ENCODE data around the gene SLC22A23.

DNA sequence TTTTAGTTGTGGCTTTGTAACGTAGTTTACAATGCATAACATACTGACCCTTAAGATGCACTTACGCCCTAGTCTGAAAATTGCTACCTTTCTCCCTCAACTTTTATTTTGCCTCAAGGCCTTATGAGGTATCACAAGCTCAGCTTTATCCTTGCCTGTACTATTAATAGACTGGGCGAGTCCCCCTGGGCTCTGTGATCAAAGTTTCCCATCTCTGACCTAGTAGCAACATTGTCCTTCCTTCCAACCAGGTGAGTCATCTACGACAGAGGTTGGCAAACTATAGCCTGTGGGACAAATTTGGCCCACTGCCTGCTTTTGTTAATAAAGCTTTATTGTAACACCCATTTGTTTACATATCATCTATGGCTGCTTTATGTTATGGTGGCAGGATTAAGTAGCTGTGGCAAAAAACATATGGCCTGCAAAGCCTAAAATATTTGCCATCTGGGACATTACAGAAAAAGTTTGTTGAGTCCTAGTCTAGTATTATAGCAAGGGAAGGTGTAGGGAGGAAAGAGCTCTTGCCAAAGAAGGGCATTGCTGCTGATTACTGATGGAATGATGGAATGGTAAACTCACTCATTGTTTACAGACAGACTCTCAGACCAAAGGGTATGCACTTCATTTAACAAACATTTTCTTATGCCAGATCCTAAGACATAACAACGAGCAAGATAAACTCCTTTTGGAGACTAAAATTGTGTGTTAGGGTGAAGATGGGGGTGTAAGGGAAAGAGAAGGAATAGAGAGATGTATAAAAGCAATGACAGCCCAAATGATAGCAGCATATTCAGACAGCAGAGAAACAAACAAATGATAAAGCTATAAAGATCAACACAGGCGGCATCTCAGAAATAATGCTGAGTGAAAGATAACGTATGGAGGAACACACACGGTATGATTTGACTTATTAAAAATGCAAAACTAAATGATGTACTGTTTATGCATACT is 74.2 kb downstream of the SLC22A23 start:
- no peak for TF ChIP-seq POLR2A (IDR thresholded peaks at IDR 0.05; ENCODE audit: low read depth, low read length)
- no peak for TF ChIP-seq POLR2AphosphoS5 (IDR thresholded peaks at IDR 0.05; ENCODE audit: low read depth, low read length)

Measured in GM12892 (cell line).